ENCODE data around the gene GNAO1.

DNA sequence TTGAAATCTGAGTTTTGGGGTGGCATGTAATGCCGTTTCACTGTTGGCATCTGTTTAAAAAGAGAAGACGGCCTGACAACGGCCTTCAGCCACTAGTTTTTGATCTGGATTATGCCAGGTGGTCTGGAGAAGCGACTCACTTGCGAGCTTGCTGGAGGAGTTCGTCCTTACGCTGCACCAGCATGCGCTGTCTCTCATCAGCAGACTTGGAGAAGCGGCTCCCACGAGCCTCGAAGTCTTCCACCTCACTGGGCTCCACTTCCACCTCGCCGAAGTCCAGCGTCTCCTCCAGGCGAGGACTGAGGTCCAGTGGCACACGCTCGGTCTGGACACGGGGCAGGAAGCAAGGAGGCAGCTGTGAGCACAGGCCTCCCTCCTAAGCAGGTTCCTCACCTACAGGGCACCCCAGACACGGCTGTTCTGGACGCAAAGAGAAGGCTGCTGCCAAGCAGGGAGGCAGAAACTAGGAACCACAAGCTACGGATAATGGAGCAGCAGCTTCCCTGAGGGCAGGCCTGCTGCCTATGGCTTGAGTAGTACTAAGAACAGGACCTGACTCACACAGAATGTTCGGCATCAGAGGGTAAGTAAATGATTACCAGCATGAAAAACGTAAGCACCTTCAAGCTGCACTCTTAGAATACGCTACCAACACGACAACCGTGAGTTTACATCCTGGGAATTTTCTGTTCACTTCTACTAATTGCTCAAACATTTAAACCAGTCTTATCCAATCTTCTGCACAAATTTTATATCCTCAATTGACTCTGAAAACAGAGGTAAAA, 172.7 kb downstream of the GNAO1 start:
- no peak for TF ChIP-seq POLR2A (IDR thresholded peaks at IDR 0.05)
- TF ChIP-seq CTCF (IDR thresholded peaks at IDR 0.05) = no peak
